Endothelial cell of umbilical vein (primary cell): ENCODE measurements around the gene CYB5A. TPM values are rescaled to one million over a fixed set of nuclear protein-coding genes. Genes with fewer than 3 reads are reported as not detected.

Experiments used
- BruUV-seq: library from RNA; stranded (reverse); fragments of 400-500 nt; replicated peaks from 2 replicates; lab custom pipeline; 2021; lab: Mats Ljungman, UMichigan
- CTCF ChIA-PET: fragments of 300-600, 350-600 bp; sonication (Branson Sonifier 250); formaldehyde crosslinking; loops from one replicate; lab custom pipeline; 2021; ENCODE audit warnings: antibody characterized with exemption, inconsistent platforms; lab: Charles Lee
- POLR2A ChIA-PET: fragments of 300-600, 350-600 bp; sonication (Branson Sonifier 250); formaldehyde crosslinking; loops from one replicate; lab custom pipeline; 2021; ENCODE audit warnings: antibody characterized with exemption, inconsistent platforms; lab: Charles Lee
- DNase-seq: peaks from one replicate; pipeline ENCODE4 v3.0.0-alpha.2; 2011; ENCODE audit warnings: low read depth, low spot score
- FAIRE-seq: peaks from 2 replicates; lab custom pipeline; 2011; peaks lifted over from hg19 to GRCh38; lab: Jason Lieb, UNC
- H2AFZ ChIP-seq: 2 replicates; pipeline ENCODE4 v1.6.0; 2012; ENCODE audit warnings: low read depth, low read length, control low read depth, inconsistent platforms
- H3K27ac ChIP-seq: 2 replicates; pipeline ENCODE4 v1.5.1; 2011; ENCODE audit warnings: low read depth, mild to moderate bottlenecking, control low read depth, low read length, moderate library complexity; ENCODE audit not compliant: insufficient read depth
- H3K27me3 ChIP-seq, 2 experiments: 2 replicates each; pipeline versions ENCODE4 v1.6.0 to v1.6.1; 2011; ENCODE audit warnings: low read length in 2 of 2, mixed read lengths in 1 of 2; ENCODE audit not compliant: control insufficient read depth in 2 of 2, insufficient read depth in 2 of 2
- H3K36me3 ChIP-seq, 2 experiments: 2 replicates in 1 of 2; 3 replicates in 1 of 2; pipeline ENCODE4 v1.5.1; 2011; ENCODE audit warnings: low read length in 2 of 2, mild to moderate bottlenecking in 1 of 2, moderate library complexity in 1 of 2; ENCODE audit not compliant: control insufficient read depth in 2 of 2, insufficient read depth in 2 of 2; ENCODE audit errors: extremely low read depth in 1 of 2
- H3K4me1 ChIP-seq: 3 replicates; pipeline ENCODE4 v1.5.1; 2011; ENCODE audit warnings: mild to moderate bottlenecking, low read length; ENCODE audit not compliant: control insufficient read depth, insufficient read depth; ENCODE audit errors: extremely low read depth
- H3K4me2 ChIP-seq: 2 replicates; pipeline ENCODE4 v1.6.1; 2011; ENCODE audit warnings: low read length, control low read depth, mixed read lengths; ENCODE audit not compliant: insufficient read depth
- H3K4me3 ChIP-seq, 3 experiments: fragments of 200-600 bp in 1 of 3; sonication (generic), shearing (Covaris generic) in 1 of 3; replicated peaks in 1 of 3; 2 replicates each; pipeline ENCODE4 v1.5.1; 2011 to 2016; ENCODE audit warnings: control low read depth in 3 of 3, low read length in 3 of 3, mild to moderate bottlenecking in 2 of 3, inconsistent platforms in 1 of 3, low read depth in 1 of 3, moderate library complexity in 1 of 3; ENCODE audit not compliant: insufficient read depth in 1 of 3
- H3K79me2 ChIP-seq: 2 replicates; pipeline ENCODE4 v1.6.0; 2012; ENCODE audit warnings: low read length, inconsistent platforms; ENCODE audit not compliant: control insufficient read depth, insufficient read depth
- H3K9ac ChIP-seq: replicated peaks from 2 replicates; pipeline ENCODE3; 2011; ENCODE audit warnings: low read length, control low read depth; ENCODE audit not compliant: insufficient read depth; ENCODE audit errors: extremely low read depth
- H3K9me1 ChIP-seq: replicated peaks from 3 replicates; pipeline ENCODE4 v1.6.0; 2011; ENCODE audit warnings: mild to moderate bottlenecking, low read length; ENCODE audit not compliant: control insufficient read depth, insufficient read depth; ENCODE audit errors: extremely low read depth
- H3K9me3 ChIP-seq: replicated peaks from 2 replicates; pipeline ENCODE4 v1.5.1; 2012; ENCODE audit warnings: low read length, inconsistent platforms; ENCODE audit not compliant: control insufficient read depth, insufficient read depth
- H4K20me1 ChIP-seq: replicated peaks from 2 replicates; pipeline ENCODE3; 2011; ENCODE audit warnings: mild to moderate bottlenecking, low read length; ENCODE audit not compliant: control insufficient read depth, insufficient read depth; ENCODE audit errors: extremely low read depth
- CTCF ChIP-seq, 2 donors: IDR thresholded peaks; 1 replicate in 1 of 2; 2 replicates in 1 of 2; pipeline ENCODE4 v1.5.1; 2011; ENCODE audit warnings: low read length in 2 of 2, mild to moderate bottlenecking in 2 of 2, moderate library complexity in 2 of 2, control low read depth in 1 of 2, inconsistent platforms in 1 of 2, low read depth in 1 of 2; ENCODE audit not compliant: insufficient read depth in 1 of 2; ENCODE audit errors: extremely low read depth in 1 of 2
- EZH2 ChIP-seq: IDR thresholded peaks from 2 replicates; pipeline ENCODE4 v1.6.1; 2012; ENCODE audit warnings: borderline replicate concordance, low read depth, mild to moderate bottlenecking, moderate library complexity, low read length, inconsistent platforms; ENCODE audit not compliant: severe bottlenecking
- FOS ChIP-seq: IDR thresholded peaks from 2 replicates; pipeline ENCODE4 v1.6.1; 2011; ENCODE audit warnings: mild to moderate bottlenecking, low read length, moderate library complexity, borderline replicate concordance; ENCODE audit not compliant: insufficient read depth
- GATA2 ChIP-seq: IDR thresholded peaks from 2 replicates; pipeline ENCODE4 v1.7.0; 2011; ENCODE audit warnings: low read depth, mild to moderate bottlenecking, moderate library complexity, mixed read lengths, low read length; ENCODE audit not compliant: insufficient read length, insufficient read depth
- JUN ChIP-seq: IDR thresholded peaks from 2 replicates; pipeline ENCODE4 v1.6.1; 2011; ENCODE audit warnings: borderline replicate concordance, low read depth; ENCODE audit not compliant: insufficient read length, insufficient read depth
- MAX ChIP-seq: IDR thresholded peaks from 2 replicates; pipeline ENCODE4 v1.6.1; 2011; ENCODE audit not compliant: insufficient read depth, insufficient read length
- MYC ChIP-seq: IDR thresholded peaks from one replicate; pipeline ENCODE4 v1.6.1; 2011; ENCODE audit warnings: mild to moderate bottlenecking, low read depth, low read length
- POLR2A ChIP-seq: IDR thresholded peaks from 2 replicates; pipeline ENCODE4 v1.6.1; 2012; ENCODE audit warnings: low read depth, mild to moderate bottlenecking, control low read depth, low read length
- POLR2AphosphoS5 ChIP-seq: IDR thresholded peaks from 2 replicates; pipeline ENCODE4 v1.6.1; 2012; ENCODE audit warnings: low read depth, mild to moderate bottlenecking, control low read depth, low read length, moderate library complexity; ENCODE audit not compliant: insufficient read depth
- dilution Hi-C: fragments of 300-500 bp; cut with MboI; formaldehyde crosslinking; loops from one replicate; pipeline ENCODE4 v1.15.0; 2019; ENCODE audit warnings: low sequenced_read_pairs; ENCODE audit not compliant: extremely low pct_ligation_motif_present
- intact Hi-C: fragments of 100-400 bp; cut with micrococcal nuclease; formaldehyde crosslinking; loops from one replicate; pipeline ENCODE4 v1.10.0; 2022
- polyA plus RNA-seq, 4 experiments: library from polyadenylated mRNA; depleted of rRNA in 3 of 4; stranded (reverse) in 3 of 4; unstranded in 1 of 4; fragments of >200 nt; gene quantifications; 2 replicates each; pipeline versions ENCODE4 v1.2.1 to v1.2.3, GENCODE V29; 2011 to 2012; ENCODE audit warnings: missing spikeins in 1 of 4
- total RNA-seq: library from RNA; stranded (reverse); gene quantifications from 2 replicates; pipeline ENCODE4 v1.2.3, GENCODE V29; 2021

Gene CYB5A
- total and polyA plus RNA-seq, 2 donors (not counting 3 experiments of a cell fraction or from before 2014, with no cell fraction given) = 24.9 to 74.0 TPM

- BruUV-seq = no TSS peak
- POLR2A ChIA-PET = no interaction called here
- H3K4me3 ChIP-seq = no peak overlapping the region
- DNase-seq = no peak
- TF ChIP-seq JUN (no peak), CTCF (IDR thresholded peaks at IDR 0.05; ENCODE audit: extremely low read depth in 1 of 2, insufficient read depth in 1 of 2, low read depth in 1 of 2, low read length in 2 of 2) (no peak), POLR2AphosphoS5 (no peak), FOS (no peak), GATA2 (no peak), MYC (no peak), POLR2A (no peak), EZH2 (no peak), MAX (no peak)
- H3K36me3 ChIP-seq = no peaks in the 10 kb centered on the region
- no peaks in the 10 kb centered on the region for H3K4me1 ChIP-seq
- no peak overlapping the region for H3K27ac ChIP-seq
- no peaks in the 10 kb centered on the region for H3K79me2 ChIP-seq
- intact Hi-C loops (no loop called here), dilution Hi-C loops (no loop called here)
- no peaks in the 10 kb centered on the region for H3K9me1 ChIP-seq
- H3K9ac ChIP-seq = no peak overlapping the region
- CTCF ChIA-PET = interaction anchor here (1.4 to 2.6 kb wide), 2 partner anchors 14 to 49 kb away, joined by 4 to 7 read pairs; no protein-coding TSS in a partner anchor
- no peaks in the 10 kb centered on the region for H3K9me3 ChIP-seq
- H2AFZ ChIP-seq = no peak overlapping the region
- H4K20me1 ChIP-seq = no peaks in the 10 kb centered on the region
- FAIRE-seq = no peak
- H3K27me3 ChIP-seq = no peaks in the 10 kb centered on the region
- no peak overlapping the region for H3K4me2 ChIP-seq
These were observed 30.6 kb downstream of the CYB5A start for GRCh38 chr18:74261053-74261713.
